ENCODE measurements around the gene MGAT3.
A peak's percentile ranks its signal among the peaks of the same experiment; 100 is the strongest.
"Not testable (repeated sequence)": the region's sequence is repeated elsewhere in the genome, so short reads cannot be mapped to it uniquely, and the experiment has no call there.

The MGAT3 gene

GRCh38 chr22:39507021-39507420 is 50.2 kb downstream of the MGAT3 start:
- not testable (repeated sequence) for H3K27me3 ChIP-seq (replicated peaks; ENCODE audit: control insufficient read depth, insufficient read depth, low read length); H3K9me3 ChIP-seq (ENCODE audit: control insufficient read depth, low read length); H3K4me3 ChIP-seq (ENCODE audit: low read length); DNase-seq (ENCODE audit: low read depth)
- peak overlapping the region; percentile 65 for H3K9ac ChIP-seq (ENCODE audit: low read length)
- peaks cover 79% of the 10 kb centered on the region for H3K36me3 ChIP-seq (ENCODE audit: control insufficient read depth, insufficient read depth, low read length, severe bottlenecking)
- H3K4me1 ChIP-seq (ENCODE audit: control insufficient read depth, insufficient read depth, low read length): peaks cover 37% of the 10 kb centered on the region

GRCh38 chr22:39508393-39508792 is 51.6 kb downstream of the MGAT3 start:
- Histone ChIP-seq H3K9ac (ENCODE audit: low read length) (no peak overlapping the region), H3K9me3 (ENCODE audit: control insufficient read depth, low read length) (no peaks in the 10 kb centered on the region), H3K4me3 (ENCODE audit: low read length) (no peak overlapping the region), H3K27me3 (replicated peaks; ENCODE audit: control insufficient read depth, insufficient read depth, low read length) (no peaks in the 10 kb centered on the region), H3K36me3 (ENCODE audit: control insufficient read depth, insufficient read depth, low read length, severe bottlenecking) (peaks cover 92% of the 10 kb centered on the region), H3K4me1 (ENCODE audit: control insufficient read depth, insufficient read depth, low read length) (peaks cover 32% of the 10 kb centered on the region)
- DNase-seq (ENCODE audit: low read depth): no peak

GRCh38 chr22:39510529-39511149 is 53.8 kb downstream of the MGAT3 start:
- peaks cover 94% of the 10 kb centered on the region for H3K36me3 ChIP-seq (ENCODE audit: control insufficient read depth, insufficient read depth, low read length, severe bottlenecking)
- H3K27me3 ChIP-seq (replicated peaks; ENCODE audit: control insufficient read depth, insufficient read depth, low read length): no peaks in the 10 kb centered on the region
- H3K9me3 ChIP-seq (ENCODE audit: control insufficient read depth, low read length): no peaks in the 10 kb centered on the region
- H3K9ac ChIP-seq (ENCODE audit: low read length): no peak overlapping the region
- peaks cover 23% of the 10 kb centered on the region for H3K4me1 ChIP-seq (ENCODE audit: control insufficient read depth, insufficient read depth, low read length)
- DNase-seq (ENCODE audit: low read depth): no peak
- H3K4me3 ChIP-seq (ENCODE audit: low read length): no peak overlapping the region

DNA sequence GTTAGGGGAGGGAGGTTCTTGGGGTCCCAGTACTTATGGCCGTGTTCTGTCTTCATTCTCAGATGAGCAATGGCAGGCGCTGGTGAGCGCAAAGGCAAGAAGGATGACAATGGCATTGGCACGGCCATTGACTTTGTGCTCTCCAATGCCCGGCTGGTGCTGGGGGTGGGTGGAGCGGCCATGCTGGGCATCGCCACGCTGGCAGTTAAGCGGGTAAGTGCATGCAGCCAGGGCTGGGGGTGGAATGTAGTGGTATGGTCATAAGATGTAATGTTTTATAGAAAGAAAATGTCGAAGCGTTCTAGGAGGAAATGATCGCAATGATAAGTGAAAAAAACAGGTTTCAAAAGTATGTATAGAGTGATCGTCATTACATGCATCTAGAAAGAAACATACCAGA is 54.4 kb downstream of the MGAT3 start:
- Histone ChIP-seq H3K36me3 (ENCODE audit: control insufficient read depth, insufficient read depth, low read length, severe bottlenecking) (peaks cover 94% of the 10 kb centered on the region), H3K4me1 (ENCODE audit: control insufficient read depth, insufficient read depth, low read length) (peaks cover 18% of the 10 kb centered on the region), H3K4me3 (ENCODE audit: low read length) (no peak overlapping the region), H3K9me3 (ENCODE audit: control insufficient read depth, low read length) (no peaks in the 10 kb centered on the region), H3K9ac (ENCODE audit: low read length) (no peak overlapping the region), H3K27me3 (replicated peaks; ENCODE audit: control insufficient read depth, insufficient read depth, low read length) (no peaks in the 10 kb centered on the region)
- DNase-seq (ENCODE audit: low read depth): no peak

DNA sequence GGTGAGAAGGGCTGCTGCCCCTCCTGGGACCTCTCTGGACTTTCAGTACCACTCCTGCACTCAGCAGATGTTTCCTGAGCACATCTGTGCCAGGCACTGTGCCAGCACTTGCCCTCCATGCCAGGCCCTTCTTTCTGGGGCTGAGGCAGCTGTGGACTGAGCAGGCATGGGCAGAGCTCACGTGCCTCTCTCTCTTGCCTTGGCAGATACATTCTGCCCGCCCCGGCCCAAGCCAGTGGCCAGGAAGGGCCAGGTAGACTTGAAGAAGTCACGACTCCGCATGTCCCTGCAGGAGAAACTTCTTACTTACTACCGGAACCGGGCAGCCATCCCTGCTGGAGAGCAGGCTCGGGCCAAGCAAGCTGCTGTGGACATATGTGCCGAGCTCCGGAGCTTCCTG is 55.2 kb downstream of the MGAT3 start:
- no peak for DNase-seq (ENCODE audit: low read depth)
- no peak overlapping the region for H3K9ac ChIP-seq (ENCODE audit: low read length)
- H3K4me3 ChIP-seq (ENCODE audit: low read length): no peak overlapping the region
- no peaks in the 10 kb centered on the region for H3K27me3 ChIP-seq (replicated peaks; ENCODE audit: control insufficient read depth, insufficient read depth, low read length)
- H3K4me1 ChIP-seq (ENCODE audit: control insufficient read depth, insufficient read depth, low read length): peaks cover 11% of the 10 kb centered on the region
- H3K9me3 ChIP-seq (ENCODE audit: control insufficient read depth, low read length): no peaks in the 10 kb centered on the region
- H3K36me3 ChIP-seq (ENCODE audit: control insufficient read depth, insufficient read depth, low read length, severe bottlenecking): peaks cover 93% of the 10 kb centered on the region

- Histone ChIP-seq H3K27me3 (replicated peaks; ENCODE audit: control insufficient read depth, insufficient read depth, low read length) (no peaks in the 10 kb centered on the region), H3K4me3 (ENCODE audit: low read length) (no peak overlapping the region), H3K9me3 (ENCODE audit: control insufficient read depth, low read length) (no peaks in the 10 kb centered on the region), H3K9ac (ENCODE audit: low read length) (no peak overlapping the region), H3K36me3 (ENCODE audit: control insufficient read depth, insufficient read depth, low read length, severe bottlenecking) (peaks cover 88% of the 10 kb centered on the region), H3K4me1 (ENCODE audit: control insufficient read depth, insufficient read depth, low read length) (peaks cover 27% of the 10 kb centered on the region)
- no peak for DNase-seq (ENCODE audit: low read depth)
These were observed 57.0 kb downstream of the MGAT3 start for GRCh38 chr22:39513791-39514190.

DNA sequence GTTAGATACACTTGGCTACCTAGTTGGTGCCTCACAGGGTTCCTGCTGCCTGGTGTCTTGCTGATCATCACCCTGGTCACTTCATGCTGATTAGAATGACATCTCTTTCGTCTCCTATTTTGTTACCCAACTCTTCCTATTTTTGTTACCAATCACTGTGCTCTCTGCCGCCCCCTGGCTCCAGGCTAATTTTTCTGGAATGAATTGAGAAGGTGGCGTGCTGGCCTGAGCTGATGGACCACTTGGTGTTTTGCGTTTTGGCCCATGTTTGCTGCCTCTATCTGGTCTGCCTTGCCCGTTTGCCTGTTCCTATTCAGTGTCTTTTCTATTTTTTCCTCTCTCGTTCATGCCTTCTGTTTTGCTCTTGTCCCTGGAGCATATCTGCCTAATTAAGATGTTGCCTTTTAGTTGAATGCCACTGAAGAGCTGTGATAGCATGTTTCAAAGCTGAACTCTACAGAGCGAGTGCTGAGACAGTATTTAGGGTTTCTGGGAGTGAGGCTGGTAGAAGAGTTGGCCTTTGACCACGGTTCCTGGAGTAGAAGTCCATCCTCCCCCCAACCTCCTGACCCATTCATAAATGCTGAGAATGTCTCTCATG is 57.7 kb downstream of the MGAT3 start:
- H3K4me1 ChIP-seq (ENCODE audit: control insufficient read depth, insufficient read depth, low read length): peaks cover 33% of the 10 kb centered on the region
- H3K9ac ChIP-seq (ENCODE audit: low read length): peak overlapping the region; percentile 9
- no peaks in the 10 kb centered on the region for H3K27me3 ChIP-seq (replicated peaks; ENCODE audit: control insufficient read depth, insufficient read depth, low read length)
- peaks cover 83% of the 10 kb centered on the region for H3K36me3 ChIP-seq (ENCODE audit: control insufficient read depth, insufficient read depth, low read length, severe bottlenecking)
- H3K4me3 ChIP-seq (ENCODE audit: low read length): no peak overlapping the region
- DNase-seq (ENCODE audit: low read depth): peak; percentile 79
- H3K9me3 ChIP-seq (ENCODE audit: control insufficient read depth, low read length): no peaks in the 10 kb centered on the region

DNA sequence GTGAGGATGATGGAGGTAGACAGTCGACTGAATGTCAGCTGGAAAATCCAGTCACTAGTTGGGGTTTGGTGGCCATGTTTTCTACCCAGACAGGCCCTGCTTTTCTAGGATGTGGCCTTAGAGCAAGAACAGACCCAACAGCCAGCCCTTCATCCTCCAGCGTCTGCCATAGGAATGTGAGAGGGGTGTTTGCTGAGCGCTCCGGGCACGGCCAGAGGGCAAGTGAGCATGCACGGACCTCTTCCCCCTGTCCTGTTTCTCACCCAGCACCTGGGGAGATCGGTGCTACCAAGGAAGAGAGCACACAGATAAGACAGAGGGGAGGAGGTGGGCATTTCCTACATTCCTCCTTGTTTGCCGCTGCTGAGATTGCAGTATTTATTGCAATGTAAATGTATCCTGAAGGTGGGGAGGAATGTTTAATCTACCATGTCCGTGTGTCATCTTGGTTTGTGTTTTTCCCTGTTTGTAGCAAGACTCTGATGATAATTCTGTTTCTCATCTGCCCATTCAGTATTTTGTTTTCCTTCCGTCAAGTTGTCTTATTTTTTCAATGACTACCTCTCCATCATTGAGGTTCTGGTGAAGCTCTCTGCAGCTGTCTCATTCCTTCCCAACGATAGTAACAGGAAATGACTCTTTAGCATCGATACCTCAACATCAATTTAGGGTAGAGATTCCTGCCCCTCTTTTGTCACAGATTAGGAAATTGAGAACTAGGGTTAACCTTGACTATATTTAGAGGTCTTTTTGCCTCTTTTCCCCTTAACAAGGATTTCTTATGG is 58.6 kb downstream of the MGAT3 start:
- no peaks in the 10 kb centered on the region for H3K9me3 ChIP-seq (ENCODE audit: control insufficient read depth, low read length)

DNA sequence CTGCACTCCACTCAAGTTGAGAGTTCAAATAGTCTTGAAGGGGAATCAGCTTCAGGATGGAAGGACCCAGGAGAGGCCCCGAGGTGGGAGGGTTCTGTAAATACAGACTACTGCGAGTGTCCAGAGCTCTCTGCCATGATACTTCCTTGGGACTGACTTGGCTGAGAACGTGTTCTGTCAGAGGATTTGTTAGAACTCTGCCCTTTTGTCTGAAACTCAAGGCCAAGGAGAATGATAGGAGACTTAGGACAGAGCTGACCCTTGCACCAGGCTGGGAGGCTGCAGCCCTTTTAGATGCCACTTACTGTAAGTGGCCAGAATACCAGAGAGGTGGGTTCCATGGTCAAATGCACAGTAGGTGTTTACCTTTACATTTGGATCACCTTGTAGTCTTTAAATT is 60.7 kb downstream of the MGAT3 start:
- Histone ChIP-seq H3K4me1 (ENCODE audit: control insufficient read depth, insufficient read depth, low read length) (peaks cover 33% of the 10 kb centered on the region), H3K9ac (ENCODE audit: low read length) (peak overlapping the region; percentile 47), H3K4me3 (ENCODE audit: low read length) (no peak overlapping the region), H3K27me3 (replicated peaks; ENCODE audit: control insufficient read depth, insufficient read depth, low read length) (no peaks in the 10 kb centered on the region), H3K9me3 (ENCODE audit: control insufficient read depth, low read length) (no peaks in the 10 kb centered on the region), H3K36me3 (ENCODE audit: control insufficient read depth, insufficient read depth, low read length, severe bottlenecking) (peaks cover 68% of the 10 kb centered on the region)
- no peak for DNase-seq (ENCODE audit: low read depth)

More for the DNA sequence above, 58.6 kb downstream of the MGAT3 start:
- peaks cover 33% of the 10 kb centered on the region for H3K4me1 ChIP-seq (ENCODE audit: control insufficient read depth, insufficient read depth, low read length)
- H3K27me3 ChIP-seq (replicated peaks; ENCODE audit: control insufficient read depth, insufficient read depth, low read length): no peaks in the 10 kb centered on the region
- H3K4me3 ChIP-seq (ENCODE audit: low read length): no peak overlapping the region
- peak overlapping the region; percentile 9 for H3K9ac ChIP-seq (ENCODE audit: low read length)
- DNase-seq (ENCODE audit: low read depth): no peak
- H3K36me3 ChIP-seq (ENCODE audit: control insufficient read depth, insufficient read depth, low read length, severe bottlenecking): peaks cover 73% of the 10 kb centered on the region

DNA sequence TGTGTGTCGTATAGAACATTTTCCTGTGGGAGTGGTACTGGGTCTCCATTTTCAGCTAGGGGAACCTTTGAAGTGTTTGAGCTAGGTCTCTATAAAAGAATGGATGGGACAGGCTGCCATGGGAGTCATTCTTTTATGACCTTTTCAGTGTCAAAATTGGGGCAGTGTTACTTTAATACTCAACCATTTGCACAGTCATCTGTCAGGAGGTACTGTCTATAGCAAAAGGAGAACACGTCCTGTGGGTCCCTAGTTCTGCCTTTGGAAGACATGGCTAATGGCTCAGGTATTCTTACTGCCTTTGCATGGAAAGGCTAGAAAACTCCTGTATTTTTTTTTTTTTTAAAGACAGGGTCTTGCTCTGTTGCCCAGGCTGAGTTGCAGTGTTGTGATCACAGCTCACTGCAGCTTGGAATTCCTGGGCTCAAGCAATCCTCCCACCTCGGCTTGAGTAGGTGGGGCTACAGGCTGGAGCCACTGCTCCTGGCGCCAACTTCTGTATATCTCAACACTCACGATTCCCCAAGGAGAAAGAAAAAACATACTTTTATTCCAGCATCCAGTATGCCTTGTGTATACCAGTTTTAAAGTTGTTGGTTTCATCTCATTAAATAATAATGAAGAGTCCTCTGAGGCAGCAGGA is 61.5 kb downstream of the MGAT3 start:
- Histone ChIP-seq H3K36me3 (ENCODE audit: control insufficient read depth, insufficient read depth, low read length, severe bottlenecking) (peaks cover 69% of the 10 kb centered on the region), H3K9me3 (ENCODE audit: control insufficient read depth, low read length) (no peaks in the 10 kb centered on the region), H3K27me3 (replicated peaks; ENCODE audit: control insufficient read depth, insufficient read depth, low read length) (no peaks in the 10 kb centered on the region), H3K9ac (ENCODE audit: low read length) (peak overlapping the region; percentile 100), H3K4me1 (ENCODE audit: control insufficient read depth, insufficient read depth, low read length) (peaks cover 33% of the 10 kb centered on the region), H3K4me3 (ENCODE audit: low read length) (peak overlapping the region; percentile 95)
- DNase-seq (ENCODE audit: low read depth): peak; percentile 10
